ENCODE data around the gene GSTM2. TPM values are rescaled to one million over a fixed set of nuclear protein-coding genes. Genes with fewer than 3 reads are reported as not detected.

The GSTM2 gene
- total and polyA plus RNA-seq, 8 donors: 10.4 to 193 (median 32.9) TPM

GRCh38 chr1:109623601-109624161, 44.2 kb upstream of the GSTM2 start:
- intact Hi-C loops (cut with DNase I): no loop called here
- 82 to 84% methylated on average over 11 of the region's 11 CpGs for WGBS, 2 donors
- H3K27me3 ChIP-seq: no peaks in the 10 kb centered on the region
- peaks cover 0 to 27% (median 5%) of the 10 kb centered on the region in 3 donors for H3K36me3 ChIP-seq
- ATAC-seq (no peak), FAIRE-seq (no peak), DNase-seq (peak in 2 of 6 donors; percentile 10 to 76)
- H3K27ac ChIP-seq: no peak overlapping the region
- peaks cover 3 to 13% (median 6%) of the 10 kb centered on the region in 3 donors for H3K4me1 ChIP-seq
- TF ChIP-seq CTCF (IDR thresholded peaks at IDR 0.05): no peak
- H3K9me3 ChIP-seq: no peaks in the 10 kb centered on the region
- no peak overlapping the region for H3K4me3 ChIP-seq

GRCh38 chr1:109624201-109625010, 43.5 kb upstream of the GSTM2 start:
- Histone ChIP-seq H3K9me3 (no peaks in the 10 kb centered on the region), H3K27me3 (no peaks in the 10 kb centered on the region), H3K27ac (no peak overlapping the region), H3K36me3 (peaks cover 0 to 32% (median 5%) of the 10 kb centered on the region in 3 donors), H3K4me3 (no peak overlapping the region), H3K4me1 (peaks cover under 1 to 6% (median under 1%) of the 10 kb centered on the region in 3 donors)
- DNase-seq (peak in 1 of 6 donors; percentile 9), ATAC-seq (no peak), FAIRE-seq (no peak)
- WGBS, 2 donors: 82 to 83% methylated on average over 17 of the region's 17 CpGs
- no peak for TF ChIP-seq CTCF (IDR thresholded peaks at IDR 0.05)
- intact Hi-C loops (cut with DNase I): loop anchor here in 2 of 3 donors (5.0 kb wide), 1 partner anchor 82 kb away; no protein-coding TSS in a partner anchor

- Histone ChIP-seq H3K4me3 (no peak overlapping the region), H3K36me3 (peaks cover 0 to 32% (median 5%) of the 10 kb centered on the region in 3 donors), H3K27me3 (no peaks in the 10 kb centered on the region), H3K4me1 (peaks cover 0 to 5% (median 0%) of the 10 kb centered on the region in 3 donors), H3K9me3 (no peaks in the 10 kb centered on the region), H3K27ac (no peak overlapping the region)
- peak in 2 of 6 donors; percentile 8 to 75 for DNase-seq
- TF ChIP-seq CTCF (IDR thresholded peaks at IDR 0.05): no peak
- no peak for FAIRE-seq
- WGBS, 2 donors: 88 to 92% methylated on average over 16 of the region's 16 CpGs
- intact Hi-C loops (cut with DNase I): loop anchor here in 2 of 3 donors (5.0 kb wide), 1 partner anchor 83 kb away; no protein-coding TSS in a partner anchor
- no peak for ATAC-seq
Measured at GRCh38 chr1:109625176-109625575, 42.7 kb upstream of the GSTM2 start.

- intact Hi-C loops (cut with DNase I): loop anchor here in 2 of 3 donors (5.0 kb wide), 1 partner anchor 84 kb away; no protein-coding TSS in a partner anchor
Measured at GRCh38 chr1:109625601-109626560, 42.0 kb upstream of the GSTM2 start.

More at GRCh38 chr1:109625601-109626560, 42.0 kb upstream of the GSTM2 start:
- Histone ChIP-seq H3K36me3 (peaks cover 0 to 35% (median 5%) of the 10 kb centered on the region in 3 donors), H3K27ac (no peak overlapping the region), H3K4me3 (no peak overlapping the region), H3K27me3 (no peaks in the 10 kb centered on the region), H3K4me1 (peaks cover 0 to 5% (median 0%) of the 10 kb centered on the region in 3 donors), H3K9me3 (no peaks in the 10 kb centered on the region)
- DNase-seq (peak in 1 of 6 donors; percentile 7), ATAC-seq (no peak), FAIRE-seq (no peak)
- 83 to 89% methylated on average over 32 of the region's 32 CpGs for WGBS, 2 donors
- no peak for TF ChIP-seq CTCF (IDR thresholded peaks at IDR 0.05)
